Heart left ventricle (tissue), 16 donors: ENCODE results near the gene PIM3. TPM values are rescaled to one million over a fixed set of nuclear protein-coding genes. Genes with fewer than 3 reads are reported as not detected.
"Not testable (repeated sequence)": the region's sequence is repeated elsewhere in the genome, so short reads cannot be mapped to it uniquely, and the experiment has no call there.

Source experiments
- ATAC-seq, 4 donors: fragments of 200-7000 bp; cut with Tn5 transposase; one replicate each; pipeline ENCODE4 v1.9.1; 2020 to 2022; ENCODE audit warnings: moderate library complexity in 4 of 4, mild to moderate bottlenecking in 3 of 4, moderate number of reproducible peaks in 1 of 4
- DNase-seq, 5 donors: peaks; one replicate each; pipeline ENCODE4 v3.0.0-alpha.2; 2020
- H3K27ac ChIP-seq, 12 donors: fragments of 200-600 bp; sonication (generic) in 4 of 12; one replicate each; pipeline versions ENCODE4 v1.5.0 to v1.8.0; 2016 to 2022; ENCODE audit warnings: mild to moderate bottlenecking in 2 of 12
- H3K27me3 ChIP-seq, 9 donors: fragments of 200-600 bp; sonication (generic) in 2 of 9; one replicate each; pipeline versions ENCODE4 v1.5.1 to v1.8.0; 2016 to 2022; ENCODE audit warnings: mild to moderate bottlenecking in 3 of 9
- H3K36me3 ChIP-seq, 9 donors: fragments of 200-600 bp; sonication (generic) in 2 of 9; one replicate each; pipeline versions ENCODE4 v1.5.0 to v1.8.0; 2018 to 2022; ENCODE audit warnings: mild to moderate bottlenecking in 2 of 9
- H3K4me1 ChIP-seq, 12 donors: fragments of 200-600 bp; sonication (generic) in 4 of 12; one replicate each; pipeline versions ENCODE4 v1.5.0 to v1.8.0; 2016 to 2022; ENCODE audit warnings: mild to moderate bottlenecking in 3 of 12
- H3K4me3 ChIP-seq, 12 donors: fragments of 200-600 bp; sonication (generic) in 4 of 12; one replicate each; pipeline versions ENCODE4 v1.5.0 to v1.8.0; 2017 to 2022; ENCODE audit warnings: mild to moderate bottlenecking in 9 of 12, moderate library complexity in 4 of 12
- H3K9me3 ChIP-seq, 12 donors: fragments of 200-600 bp; sonication (generic) in 4 of 12; one replicate each; pipeline versions ENCODE4 v1.5.0 to v1.8.0; 2016 to 2022; ENCODE audit warnings: mild to moderate bottlenecking in 1 of 12
- POLR2A ChIP-seq, 2 donors: fragments of 450-650 bp; IDR thresholded peaks; one replicate each; pipeline ENCODE4 v1.6.1; 2017; ENCODE audit warnings: antibody characterized with exemption in 2 of 2, mild to moderate bottlenecking in 2 of 2, moderate library complexity in 2 of 2
- WGBS, 4 donors: extraction: QIAGEN DNeasy Blood & Tissue Kit in 2 of 4; methylation state at CpG; one replicate each; pipeline versions ENCODE4 v1.1.5 to v1.1.7; 2013 to 2018; 5-methylcytosine and 5-hydroxymethylcytosine counted together
- intact Hi-C, 10 donors: fragments of 100-400 bp; cut with DNase I; formaldehyde crosslinking; loops; one replicate each; pipeline versions ENCODE4 v1.11.1 to v1.14.2; 2022
- polyA plus RNA-seq, 2 donors: library from polyadenylated mRNA; stranded (reverse); fragments of 200-250 nt; gene quantifications; one replicate each; pipeline ENCODE4 v1.2.3, GENCODE V29; 2013
- total RNA-seq, 9 donors: library from RNA; depleted of rRNA in 2 of 9; stranded (reverse); fragments of >200 nt in 2 of 9; fragmentation: NEBNext Ultra II Directional in 3 of 9; extraction: Animal tissue kit (Norgen Biotek cat#: 25700) in 3 of 9; gene quantifications; one replicate each; pipeline versions ENCODE4 v1.1.0 to v1.2.4, GENCODE V29; 2016 to 2023
- TF ChIP-seq, protein P1 (sequence below), 12 donors: fragments of 200-600 bp; sonication (generic) in 4 of 12; IDR thresholded peaks; one replicate each; pipeline versions ENCODE4 v1.5.0 to v1.8.0; 2018 to 2022; ENCODE audit warnings: antibody characterized with exemption in 12 of 12, mild to moderate bottlenecking in 5 of 12
- donor health status: ischemic (EF 13 %, LVEDD 7.1; RV severe dilation, severe dysfunction).
- donor health status: healthy with polysubstance abuse.
- donor health status: DM: no; HTN: yes; CAD: no.
- donor health status: DM: no; HTN: no; CAD: no.
- donor health status: ischemic (EF 25% LVEDD 6.9; RV normal size, moderate dysfunction).
- donor health status: ischemic (EF 25% LVEDD 5.7; RV mildly dilated, moderate dysfunction).
- donor health status: healthy.
- donor health status: DM: yes; HTN: yes; CAD: no.
- donor health status: ischemic (EF 35%, LVEDD 5.7; RV mildly dilated, moderate dysfunction).
- donor health status: nonischemic (EF 11% LVEDD 7.7; RV severe dilation, severe dysfunction).
- donor health status: DM: yes; HTN: yes; CAD: no.
- donor health status: PGD.
- donor health status: ischemic (EF 29% LVEDD 5.4; RV normal size, mild dysfunction).
- donor health status: nonischemic (EF 23%, LVEDD 6.1; RV moderate dilation, normal function).

Gene PIM3
- total and polyA plus RNA-seq, 11 donors, result 37.7 to 118 (median 50.2) TPM

DNA sequence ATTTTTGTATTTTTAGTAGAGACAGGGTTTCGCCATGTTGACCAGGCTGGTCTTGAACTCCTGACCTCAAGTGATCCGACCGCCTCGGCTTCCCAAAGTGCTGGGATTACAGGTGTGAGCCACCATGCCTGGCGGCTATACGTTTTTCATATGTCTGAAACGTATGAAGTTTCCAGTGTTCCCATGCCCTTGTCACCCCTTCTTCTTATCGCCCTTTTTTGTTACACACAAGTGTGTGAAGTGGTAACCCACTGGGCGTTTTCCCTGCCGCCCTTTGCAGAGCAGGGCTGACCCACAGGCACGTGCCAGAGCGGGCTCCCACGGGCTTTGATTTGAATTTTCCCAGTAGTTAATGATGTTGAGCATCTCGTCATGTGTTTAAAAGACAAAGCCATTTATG is 17.0 kb downstream of the PIM3 start:
- peaks cover 0 to 8% (median 0%) of the 10 kb centered on the region in 12 donors for H3K4me1 ChIP-seq
- DNase-seq (peak in 1 of 5 donors; percentile 21), ATAC-seq (no peak)
- TF ChIP-seq, protein P1, sequence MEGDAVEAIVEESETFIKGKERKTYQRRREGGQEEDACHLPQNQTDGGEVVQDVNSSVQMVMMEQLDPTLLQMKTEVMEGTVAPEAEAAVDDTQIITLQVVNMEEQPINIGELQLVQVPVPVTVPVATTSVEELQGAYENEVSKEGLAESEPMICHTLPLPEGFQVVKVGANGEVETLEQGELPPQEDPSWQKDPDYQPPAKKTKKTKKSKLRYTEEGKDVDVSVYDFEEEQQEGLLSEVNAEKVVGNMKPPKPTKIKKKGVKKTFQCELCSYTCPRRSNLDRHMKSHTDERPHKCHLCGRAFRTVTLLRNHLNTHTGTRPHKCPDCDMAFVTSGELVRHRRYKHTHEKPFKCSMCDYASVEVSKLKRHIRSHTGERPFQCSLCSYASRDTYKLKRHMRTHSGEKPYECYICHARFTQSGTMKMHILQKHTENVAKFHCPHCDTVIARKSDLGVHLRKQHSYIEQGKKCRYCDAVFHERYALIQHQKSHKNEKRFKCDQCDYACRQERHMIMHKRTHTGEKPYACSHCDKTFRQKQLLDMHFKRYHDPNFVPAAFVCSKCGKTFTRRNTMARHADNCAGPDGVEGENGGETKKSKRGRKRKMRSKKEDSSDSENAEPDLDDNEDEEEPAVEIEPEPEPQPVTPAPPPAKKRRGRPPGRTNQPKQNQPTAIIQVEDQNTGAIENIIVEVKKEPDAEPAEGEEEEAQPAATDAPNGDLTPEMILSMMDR (IDR thresholded peaks at IDR 0.05), result no peak
- TF ChIP-seq POLR2A (IDR thresholded peaks at IDR 0.05), result no peak
- no peaks in the 10 kb centered on the region for H3K36me3 ChIP-seq
- H3K9me3 ChIP-seq, result peaks cover 0 to 14% (median 0%) of the 10 kb centered on the region in 12 donors
- 83 to 87% (median 85%) methylated on average over 14 of the region's 14 CpGs for WGBS, 4 donors
- no peak overlapping the region for H3K27ac ChIP-seq
- intact Hi-C loops, result loop anchor here in 2 of 10 donors (5.0 kb wide), 2 partner anchors 45 to 55 kb away; no protein-coding TSS in a partner anchor
- H3K27me3 ChIP-seq, result peaks cover 0 to 13% (median under 1%) of the 10 kb centered on the region in 9 donors
- H3K4me3 ChIP-seq, result no peak overlapping the region

DNA sequence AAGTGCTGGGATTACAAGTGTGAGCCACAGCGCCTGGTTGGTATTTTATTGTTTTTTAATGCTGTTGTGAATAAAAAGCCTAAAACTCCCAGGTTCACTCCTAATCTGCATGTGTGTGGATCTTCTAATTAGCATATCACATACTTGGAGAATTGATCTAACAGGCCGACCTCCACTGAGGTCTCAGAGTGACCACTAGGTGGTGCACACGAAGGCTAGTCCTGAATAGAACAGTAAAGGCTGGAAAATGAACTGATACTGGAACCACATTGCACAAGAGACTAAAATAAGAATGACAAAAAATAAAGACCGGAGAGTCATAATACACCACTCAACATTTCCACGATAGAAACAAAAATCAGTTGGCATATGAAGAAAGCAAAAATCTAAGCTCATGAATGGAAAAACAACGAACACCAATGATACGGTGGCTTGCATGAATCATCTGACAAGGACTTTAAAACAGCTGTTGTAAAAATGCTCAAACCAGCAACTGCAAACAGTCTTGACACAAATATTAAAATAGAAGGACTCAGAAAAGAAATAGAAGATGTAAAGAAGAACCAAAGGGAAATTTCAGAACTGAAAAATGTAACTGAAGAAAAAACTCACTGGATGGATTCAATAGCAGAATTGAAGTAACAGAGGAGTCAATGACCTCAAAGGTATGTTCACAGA is 19.2 kb downstream of the PIM3 start:
- peak in 3 of 5 donors; percentile 12 to 39 (median 24) for DNase-seq
- intact Hi-C loops, result loop anchor here in 2 of 10 donors (5.0 kb wide), 2 partner anchors 47 to 53 kb away; no protein-coding TSS in a partner anchor

DNA sequence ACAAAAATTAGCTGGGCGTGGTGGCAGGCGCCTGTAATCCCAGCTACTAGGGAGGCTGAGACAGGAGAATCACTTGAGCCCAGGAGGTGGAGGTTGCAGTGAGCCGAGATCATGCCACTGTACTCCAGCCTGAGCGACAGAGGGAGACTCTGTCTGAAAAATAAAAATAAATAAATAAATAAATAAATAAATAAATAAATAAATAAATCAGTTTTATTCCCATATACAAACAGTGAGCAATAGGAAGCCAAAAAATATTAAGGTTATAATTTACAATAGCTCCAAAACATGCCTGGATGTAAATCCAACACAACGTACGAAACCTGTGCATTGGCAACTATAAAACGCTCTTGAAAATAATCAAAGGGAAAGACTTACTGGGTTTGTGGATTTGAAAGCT is 21.2 kb downstream of the PIM3 start:
- H3K9me3 ChIP-seq, result peaks cover 0 to 30% (median 10%) of the 10 kb centered on the region in 12 donors
- ATAC-seq, H3K27ac ChIP-seq, H3K36me3 ChIP-seq, intact Hi-C loops, DNase-seq, H3K4me3 ChIP-seq: not testable (repeated sequence)
- peaks cover 13 to 37% (median 19%) of the 10 kb centered on the region in 9 donors for H3K27me3 ChIP-seq
- H3K4me1 ChIP-seq, result peaks cover 0 to 11% (median 7%) of the 10 kb centered on the region in 12 donors
- 95 to 98% (median 98%) methylated on average over 7 of the region's 7 CpGs for WGBS, 4 donors

More for the DNA sequence above, 19.2 kb downstream of the PIM3 start:
- H3K4me3 ChIP-seq, result no peak overlapping the region
- peaks cover 13 to 35% (median 19%) of the 10 kb centered on the region in 9 donors for H3K27me3 ChIP-seq
- TF ChIP-seq, protein P1 (IDR thresholded peaks at IDR 0.05), result peak; percentile 42 to 66 (median 56)
- TF ChIP-seq POLR2A (IDR thresholded peaks at IDR 0.05), result no peak
- H3K27ac ChIP-seq, result no peak overlapping the region
- peaks cover 0 to 18% (median 7%) of the 10 kb centered on the region in 12 donors for H3K4me1 ChIP-seq
- WGBS, 4 donors, result 57 to 63% (median 61%) methylated on average over 7 of the region's 7 CpGs
- ATAC-seq, result peak in 3 of 4 donors; percentile 45 to 62 (median 53)
- no peaks in the 10 kb centered on the region for H3K36me3 ChIP-seq
- peaks cover 0 to 14% (median 0%) of the 10 kb centered on the region in 12 donors for H3K9me3 ChIP-seq

DNA sequence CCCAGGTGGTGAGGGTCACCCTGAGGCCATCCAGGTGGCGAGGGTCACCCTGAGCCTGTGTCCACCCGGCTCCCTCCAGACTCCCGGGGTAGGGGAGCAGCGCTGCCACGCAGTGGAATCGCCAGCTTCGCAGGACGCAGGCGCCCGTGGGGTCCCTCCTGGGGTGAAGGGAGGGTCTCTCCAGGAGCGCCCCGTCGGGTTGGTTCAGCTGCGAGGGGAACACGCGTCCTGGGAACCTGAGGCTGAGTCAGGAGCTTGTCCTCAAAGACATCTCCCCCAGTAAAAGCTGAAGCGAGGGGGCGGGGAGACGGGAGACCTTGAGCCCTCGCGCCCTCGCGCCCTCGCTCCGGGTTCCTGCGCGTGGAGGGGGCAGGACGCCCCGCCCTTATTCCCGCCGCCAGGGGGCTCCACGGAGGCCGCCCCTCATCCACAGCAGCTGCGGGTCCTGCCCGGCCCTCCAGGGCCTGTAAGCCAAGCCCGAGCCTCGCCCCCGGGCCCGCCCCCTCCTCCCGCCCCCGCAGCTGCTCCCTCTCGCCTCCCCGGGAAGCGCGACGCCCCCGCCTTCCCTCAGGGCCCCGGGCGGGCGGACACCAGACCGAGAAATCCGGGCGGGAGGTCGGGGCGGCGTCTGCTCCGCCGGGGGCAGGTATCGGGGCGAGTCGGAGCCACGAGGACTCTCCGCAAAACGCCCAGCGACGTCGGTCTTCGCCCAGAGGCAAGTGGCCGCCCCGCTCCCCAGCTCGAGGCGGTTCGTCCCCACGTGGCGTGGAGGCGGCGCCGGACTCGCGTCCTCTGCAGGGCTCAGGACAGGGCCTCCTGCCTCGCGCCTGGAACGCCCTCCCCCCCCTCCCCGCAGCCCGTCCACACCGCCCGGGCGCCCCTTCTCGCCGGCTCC is 22.8 kb downstream of the PIM3 start:
- intact Hi-C loops, result no loop called here
- peak overlapping the region in 10 of 12 donors; percentile 12 to 45 (median 30) for H3K4me3 ChIP-seq
- no peak overlapping the region for H3K27ac ChIP-seq
- peaks cover 13 to 37% (median 19%) of the 10 kb centered on the region in 9 donors for H3K27me3 ChIP-seq
- no peak for TF ChIP-seq POLR2A (IDR thresholded peaks at IDR 0.05)
- TF ChIP-seq, protein P1 (IDR thresholded peaks at IDR 0.05), result peak in 11 of 12 donors; percentile 39 to 62 (median 51)
- H3K9me3 ChIP-seq, result peaks cover 0 to 30% (median 10%) of the 10 kb centered on the region in 12 donors
- DNase-seq (peak in 4 of 5 donors; percentile 12 to 68 (median 20)), ATAC-seq (peak in 2 of 4 donors; percentile 33 to 46)
- H3K36me3 ChIP-seq, result no peaks in the 10 kb centered on the region
- 11 to 37% (median 14%) methylated on average over 16 to 90 of the region's 90 CpGs for WGBS, 4 donors
- peaks cover 0 to 11% (median 7%) of the 10 kb centered on the region in 12 donors for H3K4me1 ChIP-seq
